ENCODE results near the gene BLTP1. TPM values are rescaled to one million over a fixed set of nuclear protein-coding genes. Genes with fewer than 3 reads are reported as not detected.

Gene BLTP1
- polyA plus RNA-seq, 2 donors, result 11.5 to 12.0 TPM

DNA sequence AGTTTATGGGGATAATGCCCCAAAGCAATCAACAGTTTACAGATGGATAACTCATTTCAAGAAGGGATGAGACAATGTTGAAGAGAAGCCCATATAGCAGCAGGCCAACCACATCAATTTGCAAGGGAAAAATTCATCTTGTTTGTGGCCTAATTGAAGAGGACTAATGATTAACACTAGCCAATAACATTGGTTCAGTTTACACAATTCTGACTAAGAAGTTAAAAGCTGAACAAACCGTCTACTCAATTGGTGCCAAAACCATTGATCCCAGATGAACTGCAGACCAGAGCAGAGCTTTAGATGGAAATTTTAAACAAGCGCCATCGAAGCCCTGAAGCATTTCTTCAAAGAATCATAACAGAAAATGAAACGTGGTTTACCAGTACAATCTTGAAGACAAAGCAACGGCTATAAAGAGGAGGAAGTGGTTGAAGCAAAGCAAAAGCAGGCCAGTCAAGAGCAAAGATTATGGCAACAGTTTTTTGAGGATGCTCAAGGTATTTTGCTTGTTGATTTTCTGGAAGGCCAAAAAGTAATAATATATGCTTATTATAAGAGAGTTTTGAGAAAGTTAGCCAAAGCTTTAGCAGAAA, 20.5 kb upstream of the BLTP1 start:
- H3K4me3 ChIP-seq (ENCODE audit: low read depth in 1 of 2, low read length in 2 of 2), result no peak overlapping the region
- H3K4me1 ChIP-seq (ENCODE audit: control insufficient read depth in 2 of 2, insufficient read depth in 2 of 2, low read length in 1 of 2), result no peaks in the 10 kb centered on the region
- no peaks in the 10 kb centered on the region for H3K36me3 ChIP-seq (ENCODE audit: control insufficient read depth in 2 of 2, insufficient read depth in 2 of 2, low read length in 1 of 2)
- WGBS, 2 donors, result 65 to 67% methylated on average over 5 of the region's 5 CpGs
- H3K27ac ChIP-seq (ENCODE audit: low read depth in 2 of 2, low read length in 1 of 2), result no peak overlapping the region
- H3K9me3 ChIP-seq (ENCODE audit: control insufficient read depth in 2 of 2, insufficient read depth in 1 of 2, low read depth in 1 of 2, low read length in 1 of 2), result no peaks in the 10 kb centered on the region
- no peaks in the 10 kb centered on the region for H3K27me3 ChIP-seq (ENCODE audit: control insufficient read depth in 1 of 2, insufficient read depth in 2 of 2, low read length in 2 of 2)

DNA sequence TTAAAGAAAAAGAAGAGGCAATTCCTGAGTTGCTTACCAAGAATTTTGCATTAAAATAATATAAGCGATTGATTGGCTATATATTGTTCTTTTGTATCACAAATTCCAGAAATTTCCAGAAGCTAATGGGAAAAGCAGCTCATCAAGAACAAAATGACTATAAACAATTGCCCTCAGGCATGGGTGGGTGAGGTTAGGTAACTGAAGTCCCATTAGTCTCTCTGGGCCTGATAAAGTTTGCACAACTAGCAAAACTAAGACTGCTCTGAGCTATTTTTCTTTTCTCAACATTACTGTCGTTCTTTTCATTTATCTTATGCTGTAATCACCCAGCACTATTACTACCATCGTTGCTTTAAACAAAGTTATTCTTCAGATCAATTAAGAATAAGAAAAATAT, 19.2 kb upstream of the BLTP1 start:
- no peak overlapping the region for H3K27ac ChIP-seq (ENCODE audit: low read depth in 2 of 2, low read length in 1 of 2)
- H3K27me3 ChIP-seq (ENCODE audit: control insufficient read depth in 1 of 2, insufficient read depth in 2 of 2, low read length in 2 of 2), result no peaks in the 10 kb centered on the region
- no peak overlapping the region for H3K4me3 ChIP-seq (ENCODE audit: low read depth in 1 of 2, low read length in 2 of 2)
- H3K4me1 ChIP-seq (ENCODE audit: control insufficient read depth in 2 of 2, insufficient read depth in 2 of 2, low read length in 1 of 2), result no peaks in the 10 kb centered on the region
- H3K36me3 ChIP-seq (ENCODE audit: control insufficient read depth in 2 of 2, insufficient read depth in 2 of 2, low read length in 1 of 2), result no peaks in the 10 kb centered on the region
- H3K9me3 ChIP-seq (ENCODE audit: control insufficient read depth in 2 of 2, insufficient read depth in 1 of 2, low read depth in 1 of 2, low read length in 1 of 2), result no peaks in the 10 kb centered on the region
- WGBS, 2 donors, result 62 to 66% methylated on average over 3 of the region's 3 CpGs

DNA sequence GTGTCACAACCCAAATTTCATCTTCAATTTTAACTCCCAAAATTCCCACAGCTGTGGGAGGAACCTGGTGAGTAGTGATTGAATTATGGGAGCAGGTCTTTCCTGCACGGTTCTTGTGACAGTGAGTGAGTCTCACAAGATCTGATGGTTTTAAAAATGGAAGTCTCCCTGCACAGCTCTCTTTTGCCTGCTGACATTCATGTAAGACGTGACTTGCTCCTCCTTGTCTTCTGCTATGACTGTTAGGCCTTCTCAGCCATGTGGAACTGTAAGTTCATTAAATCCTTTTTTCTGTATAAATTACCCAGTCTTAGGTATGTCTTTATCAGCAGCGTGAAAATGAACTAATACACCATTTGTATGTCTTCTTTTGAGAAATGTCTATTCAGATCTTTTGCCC, 13.0 kb upstream of the BLTP1 start:
- Histone ChIP-seq H3K36me3 (ENCODE audit: control insufficient read depth in 2 of 2, insufficient read depth in 2 of 2, low read length in 1 of 2) (no peaks in the 10 kb centered on the region), H3K4me1 (ENCODE audit: control insufficient read depth in 2 of 2, insufficient read depth in 2 of 2, low read length in 1 of 2) (no peaks in the 10 kb centered on the region), H3K27me3 (ENCODE audit: control insufficient read depth in 1 of 2, insufficient read depth in 2 of 2, low read length in 2 of 2) (no peaks in the 10 kb centered on the region), H3K27ac (ENCODE audit: low read depth in 2 of 2, low read length in 1 of 2) (no peak overlapping the region), H3K4me3 (ENCODE audit: low read depth in 1 of 2, low read length in 2 of 2) (no peak overlapping the region), H3K9me3 (ENCODE audit: control insufficient read depth in 2 of 2, insufficient read depth in 1 of 2, low read depth in 1 of 2, low read length in 1 of 2) (no peaks in the 10 kb centered on the region)
- 84 to 88% methylated on average over 3 of the region's 3 CpGs for WGBS, 2 donors

DNA sequence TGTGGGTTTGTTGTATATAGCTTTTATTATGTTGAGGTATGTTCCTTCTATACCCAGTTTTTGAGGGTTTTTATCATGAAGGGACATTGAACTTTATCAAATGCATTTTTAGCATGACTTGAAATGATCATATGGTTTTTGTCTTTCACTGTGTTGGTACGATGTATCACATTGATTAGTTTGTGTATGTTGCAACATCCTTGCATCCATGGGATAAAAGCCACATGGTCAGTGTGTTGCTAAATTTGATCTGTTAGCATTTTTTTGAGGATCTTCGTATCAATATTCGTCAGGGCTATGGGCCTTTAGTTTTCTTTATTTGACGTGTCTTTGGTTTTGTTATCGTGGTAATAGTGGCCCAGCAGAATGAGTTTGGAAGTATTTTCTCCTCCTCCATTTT, 11.3 kb upstream of the BLTP1 start:
- Histone ChIP-seq H3K4me1 (ENCODE audit: control insufficient read depth in 2 of 2, insufficient read depth in 2 of 2, low read length in 1 of 2) (no peaks in the 10 kb centered on the region), H3K27me3 (ENCODE audit: control insufficient read depth in 1 of 2, insufficient read depth in 2 of 2, low read length in 2 of 2) (no peaks in the 10 kb centered on the region), H3K27ac (ENCODE audit: low read depth in 2 of 2, low read length in 1 of 2) (no peak overlapping the region), H3K4me3 (ENCODE audit: low read depth in 1 of 2, low read length in 2 of 2) (no peak overlapping the region), H3K9me3 (ENCODE audit: control insufficient read depth in 2 of 2, insufficient read depth in 1 of 2, low read depth in 1 of 2, low read length in 1 of 2) (peaks cover 0 to 5% of the 10 kb centered on the region in 2 donors), H3K36me3 (ENCODE audit: control insufficient read depth in 2 of 2, insufficient read depth in 2 of 2, low read length in 1 of 2) (no peaks in the 10 kb centered on the region)
- WGBS, 2 donors, result 90 to 91% methylated on average over 5 of the region's 5 CpGs

DNA sequence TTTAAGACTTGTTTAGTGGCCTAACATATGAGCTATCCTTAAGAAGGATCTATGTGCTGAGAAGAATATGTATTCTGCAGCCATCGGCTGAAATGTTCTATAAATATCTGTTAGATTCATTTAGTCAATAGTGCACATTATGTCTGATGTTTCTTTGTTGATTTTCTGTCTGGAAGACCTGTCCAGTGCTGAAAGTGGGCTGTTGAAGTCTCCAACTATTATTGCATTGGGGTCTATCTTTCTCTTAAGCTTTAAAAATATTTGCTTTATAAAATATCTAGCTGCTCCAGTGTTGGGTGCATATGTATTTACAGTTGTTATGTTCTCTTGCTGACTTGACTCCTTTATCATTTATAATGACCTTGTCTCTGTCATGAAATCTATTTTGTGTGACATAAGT, 9.4 kb upstream of the BLTP1 start:
- Histone ChIP-seq H3K9me3 (ENCODE audit: control insufficient read depth in 2 of 2, insufficient read depth in 1 of 2, low read depth in 1 of 2, low read length in 1 of 2) (peaks cover 0 to 5% of the 10 kb centered on the region in 2 donors), H3K4me1 (ENCODE audit: control insufficient read depth in 2 of 2, insufficient read depth in 2 of 2, low read length in 1 of 2) (no peaks in the 10 kb centered on the region), H3K27ac (ENCODE audit: low read depth in 2 of 2, low read length in 1 of 2) (no peak overlapping the region), H3K36me3 (ENCODE audit: control insufficient read depth in 2 of 2, insufficient read depth in 2 of 2, low read length in 1 of 2) (no peaks in the 10 kb centered on the region), H3K27me3 (ENCODE audit: control insufficient read depth in 1 of 2, insufficient read depth in 2 of 2, low read length in 2 of 2) (no peaks in the 10 kb centered on the region), H3K4me3 (ENCODE audit: low read depth in 1 of 2, low read length in 2 of 2) (no peak overlapping the region)
- WGBS, 2 donors, result 74 to 90% methylated on average over 1 of the region's 1 CpG

DNA sequence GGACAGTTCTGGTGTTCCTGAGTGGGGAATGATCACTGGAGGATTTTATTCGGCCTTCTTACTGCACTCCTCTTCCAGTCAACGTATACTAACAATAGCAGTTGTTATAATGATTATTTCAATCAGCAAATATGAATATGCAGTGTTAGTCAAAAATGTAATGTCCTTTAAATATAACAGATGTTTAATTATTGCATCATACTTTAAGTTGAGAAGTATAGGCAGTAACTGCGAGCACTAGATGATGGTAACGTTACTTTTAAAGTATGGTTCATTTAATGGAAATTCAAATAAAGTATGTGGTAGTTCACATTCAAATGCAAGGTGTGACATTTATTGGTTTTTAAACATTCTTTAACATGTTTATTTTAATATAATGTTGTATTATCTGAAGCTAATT, 5.5 kb upstream of the BLTP1 start:
- 92 to 96% methylated on average over 4 of the region's 4 CpGs for WGBS, 2 donors

DNA sequence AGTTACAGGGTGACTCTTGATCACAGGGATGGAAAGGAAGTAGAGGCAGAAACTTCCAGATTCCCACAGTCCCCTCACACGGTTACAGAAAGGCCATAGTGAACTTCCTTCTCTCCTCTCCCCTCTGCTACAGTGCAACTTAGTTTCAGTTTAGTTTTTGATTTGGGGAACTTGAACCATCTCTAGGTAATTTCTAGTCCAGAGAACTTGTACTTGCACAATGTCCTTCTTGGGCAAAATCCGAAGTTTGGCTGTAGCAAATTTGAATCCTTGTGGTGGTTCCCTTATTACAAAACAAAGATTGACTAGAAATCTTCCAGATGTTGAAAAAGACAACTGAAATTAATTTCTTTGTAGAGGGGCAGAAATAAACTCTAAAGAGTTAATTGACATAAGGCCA, 1.2 kb upstream of the BLTP1 start:
- Histone ChIP-seq H3K36me3 (ENCODE audit: control insufficient read depth in 2 of 2, insufficient read depth in 2 of 2, low read length in 1 of 2) (no peaks in the 10 kb centered on the region), H3K27me3 (ENCODE audit: control insufficient read depth in 1 of 2, insufficient read depth in 2 of 2, low read length in 2 of 2) (no peaks in the 10 kb centered on the region), H3K27ac (ENCODE audit: low read depth in 2 of 2, low read length in 1 of 2) (peak overlapping the region in 1 of 2 donors; percentile 95), H3K9me3 (ENCODE audit: control insufficient read depth in 2 of 2, insufficient read depth in 1 of 2, low read depth in 1 of 2, low read length in 1 of 2) (no peaks in the 10 kb centered on the region), H3K4me1 (ENCODE audit: control insufficient read depth in 2 of 2, insufficient read depth in 2 of 2, low read length in 1 of 2) (no peaks in the 10 kb centered on the region), H3K4me3 (ENCODE audit: low read depth in 1 of 2, low read length in 2 of 2) (peak overlapping the region in 1 of 2 donors; percentile 91)
- 71 to 92% methylated on average over 2 of the region's 2 CpGs for WGBS, 2 donors

More for the DNA sequence above, 5.5 kb upstream of the BLTP1 start:
- Histone ChIP-seq H3K4me3 (ENCODE audit: low read depth in 1 of 2, low read length in 2 of 2) (no peak overlapping the region), H3K9me3 (ENCODE audit: control insufficient read depth in 2 of 2, insufficient read depth in 1 of 2, low read depth in 1 of 2, low read length in 1 of 2) (peaks cover 0 to 5% of the 10 kb centered on the region in 2 donors), H3K4me1 (ENCODE audit: control insufficient read depth in 2 of 2, insufficient read depth in 2 of 2, low read length in 1 of 2) (no peaks in the 10 kb centered on the region), H3K27ac (ENCODE audit: low read depth in 2 of 2, low read length in 1 of 2) (no peak overlapping the region), H3K27me3 (ENCODE audit: control insufficient read depth in 1 of 2, insufficient read depth in 2 of 2, low read length in 2 of 2) (no peaks in the 10 kb centered on the region), H3K36me3 (ENCODE audit: control insufficient read depth in 2 of 2, insufficient read depth in 2 of 2, low read length in 1 of 2) (no peaks in the 10 kb centered on the region)

DNA sequence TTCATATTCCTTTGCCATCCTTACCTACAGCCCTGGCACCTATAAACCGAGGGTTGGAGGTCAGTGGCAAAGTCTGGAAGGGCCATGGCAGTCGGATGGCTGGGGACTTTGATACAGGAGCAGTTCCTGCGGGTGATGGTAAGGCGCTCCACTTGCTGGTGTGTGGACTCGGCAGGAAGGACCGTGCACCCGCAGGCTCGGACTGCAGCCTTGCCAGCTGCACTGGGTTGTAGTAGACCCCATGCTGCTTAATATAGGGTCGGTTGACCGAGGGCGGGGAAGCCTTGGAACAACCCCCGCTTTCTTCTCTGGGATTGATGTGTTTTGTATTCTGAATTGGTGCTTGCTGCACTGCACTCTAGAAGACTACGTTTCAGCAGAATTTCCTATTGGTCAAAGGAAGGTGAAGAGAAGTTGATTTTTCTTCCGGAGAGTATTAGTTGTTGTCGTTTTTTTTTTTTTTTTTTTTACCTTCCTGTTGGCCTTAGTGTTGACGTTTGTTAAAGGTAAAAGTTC, 638 bp downstream of the BLTP1 start:
- Histone ChIP-seq H3K4me1 (ENCODE audit: control insufficient read depth in 2 of 2, insufficient read depth in 2 of 2, low read length in 1 of 2) (no peaks in the 10 kb centered on the region), H3K4me3 (ENCODE audit: low read depth in 1 of 2, low read length in 2 of 2) (peak overlapping the region; percentile 89 to 91), H3K9me3 (ENCODE audit: control insufficient read depth in 2 of 2, insufficient read depth in 1 of 2, low read depth in 1 of 2, low read length in 1 of 2) (no peaks in the 10 kb centered on the region), H3K27me3 (ENCODE audit: control insufficient read depth in 1 of 2, insufficient read depth in 2 of 2, low read length in 2 of 2) (no peaks in the 10 kb centered on the region), H3K27ac (ENCODE audit: low read depth in 2 of 2, low read length in 1 of 2) (peak overlapping the region; percentile 95), H3K36me3 (ENCODE audit: control insufficient read depth in 2 of 2, insufficient read depth in 2 of 2, low read length in 1 of 2) (no peaks in the 10 kb centered on the region)
- WGBS, 2 donors, result 0% methylated on average over 16 of the region's 16 CpGs

DNA sequence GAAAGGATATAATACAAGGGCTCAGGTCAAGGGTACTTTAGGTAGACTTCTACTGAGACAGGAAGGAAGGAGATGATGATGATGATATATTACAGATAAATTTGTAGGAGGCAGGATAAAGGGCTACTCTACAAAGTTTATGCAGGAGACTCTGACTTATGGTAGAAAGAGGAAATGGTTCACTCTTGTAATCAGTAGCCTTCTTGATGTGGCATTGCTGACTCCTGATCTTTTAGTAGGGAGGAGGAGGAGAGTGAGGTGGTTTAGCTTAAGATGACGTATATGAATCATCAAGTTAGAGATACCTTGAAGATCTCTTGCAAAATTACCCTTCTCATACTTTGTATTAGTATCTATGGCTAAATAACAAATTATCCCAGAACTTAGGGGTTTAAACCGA, 4.7 kb downstream of the BLTP1 start:
- no peaks in the 10 kb centered on the region for H3K36me3 ChIP-seq (ENCODE audit: control insufficient read depth in 2 of 2, insufficient read depth in 2 of 2, low read length in 1 of 2)
- no peaks in the 10 kb centered on the region for H3K9me3 ChIP-seq (ENCODE audit: control insufficient read depth in 2 of 2, insufficient read depth in 1 of 2, low read depth in 1 of 2, low read length in 1 of 2)
- H3K27ac ChIP-seq (ENCODE audit: low read depth in 2 of 2, low read length in 1 of 2), result no peak overlapping the region
- no peaks in the 10 kb centered on the region for H3K4me1 ChIP-seq (ENCODE audit: control insufficient read depth in 2 of 2, insufficient read depth in 2 of 2, low read length in 1 of 2)
- no peaks in the 10 kb centered on the region for H3K27me3 ChIP-seq (ENCODE audit: control insufficient read depth in 1 of 2, insufficient read depth in 2 of 2, low read length in 2 of 2)
- no peak overlapping the region for H3K4me3 ChIP-seq (ENCODE audit: low read depth in 1 of 2, low read length in 2 of 2)
- WGBS, 2 donors, result 87 to 93% methylated on average over 2 of the region's 2 CpGs

DNA sequence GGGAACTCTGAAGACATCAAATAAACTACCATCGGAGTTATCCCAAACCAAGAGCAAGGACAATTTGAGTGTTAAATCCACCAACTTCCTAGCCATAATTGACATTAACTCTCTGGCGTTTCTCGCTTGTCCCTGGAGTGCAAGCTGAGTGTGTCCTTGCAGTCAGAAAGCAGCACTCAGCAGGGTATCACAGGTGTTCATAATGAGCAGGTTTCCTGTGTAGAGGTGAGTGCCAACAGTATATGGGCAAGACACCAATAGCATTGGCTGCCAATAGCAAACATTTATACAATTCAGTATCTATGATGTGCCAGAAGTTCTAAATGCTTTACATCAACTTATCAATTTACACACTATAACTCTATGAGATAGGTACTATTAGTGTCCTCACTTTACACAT, 11.2 kb downstream of the BLTP1 start:
- Histone ChIP-seq H3K4me1 (ENCODE audit: control insufficient read depth in 2 of 2, insufficient read depth in 2 of 2, low read length in 1 of 2) (peaks cover 0 to 2% of the 10 kb centered on the region in 2 donors), H3K36me3 (ENCODE audit: control insufficient read depth in 2 of 2, insufficient read depth in 2 of 2, low read length in 1 of 2) (no peaks in the 10 kb centered on the region), H3K4me3 (ENCODE audit: low read depth in 1 of 2, low read length in 2 of 2) (no peak overlapping the region), H3K27ac (ENCODE audit: low read depth in 2 of 2, low read length in 1 of 2) (no peak overlapping the region), H3K9me3 (ENCODE audit: control insufficient read depth in 2 of 2, insufficient read depth in 1 of 2, low read depth in 1 of 2, low read length in 1 of 2) (no peaks in the 10 kb centered on the region), H3K27me3 (ENCODE audit: control insufficient read depth in 1 of 2, insufficient read depth in 2 of 2, low read length in 2 of 2) (no peaks in the 10 kb centered on the region)
- WGBS, 2 donors, result 75 to 89% methylated on average over 3 of the region's 3 CpGs

Data from esophagus (tissue), 2 donors.